GM04504 (cell line): ENCODE measurements around the gene LRP6.

Experiments
- DNase-seq: peaks from one replicate; pipeline ENCODE4 v3.0.0-alpha.2; 2012; ENCODE audit warnings: low read depth

LRP6 gene

DNA sequence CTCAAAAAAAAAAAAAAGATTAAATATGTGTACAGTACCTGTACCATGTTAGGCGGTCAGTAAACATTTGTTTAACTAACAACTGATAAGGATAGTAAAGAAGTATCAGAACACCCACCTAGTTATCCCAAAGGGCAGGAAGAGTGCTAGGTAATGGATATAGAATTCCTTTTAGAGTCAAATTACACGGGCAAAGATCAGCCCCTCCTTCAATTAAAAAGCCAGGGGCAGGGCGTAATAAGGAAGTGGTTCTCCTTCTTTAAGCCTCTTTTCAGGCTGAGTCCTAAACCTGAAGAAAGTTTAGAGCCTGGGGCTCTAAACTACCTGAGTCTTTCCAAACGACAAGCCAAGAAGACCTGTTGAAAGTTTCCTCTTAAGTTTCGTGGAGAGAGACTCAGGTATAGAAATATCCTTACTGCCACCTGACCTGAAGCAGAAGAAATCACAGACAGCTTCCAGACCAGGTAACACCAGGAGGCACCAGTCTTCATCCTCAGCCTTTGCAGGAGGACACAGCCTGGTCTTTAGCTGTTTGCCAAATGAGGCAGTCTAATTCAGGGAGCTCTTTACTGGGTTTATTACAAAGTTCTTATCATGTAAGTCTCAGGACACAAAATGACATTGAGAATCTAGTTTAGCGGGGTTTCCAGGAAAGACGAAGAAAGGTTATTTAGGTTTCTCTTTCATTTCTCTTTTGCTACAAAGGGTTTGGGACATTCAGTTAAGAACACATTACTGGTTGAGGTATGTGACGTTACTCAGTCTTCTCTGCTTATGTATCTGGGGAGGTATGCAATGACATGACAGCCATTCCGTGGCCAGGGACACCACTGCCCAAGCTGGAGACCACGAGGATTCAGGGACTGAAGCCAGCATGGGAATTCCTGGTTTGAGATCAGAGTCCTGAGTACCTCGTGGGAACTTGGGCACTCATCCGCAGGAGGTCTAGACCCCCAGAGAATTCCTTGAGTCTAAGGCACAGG lies 195.9 kb downstream of the LRP6 start, which contains the start of gene BCL2L14:
Gene BCL2L14 (plus strand): TSS at position 266 of the 983 bp plus-strand sequence. CDS start 8,367 bp downstream, outside the sequence.
- DNase-seq: no peak

GRCh38 chr12:12069821-12070548 lies 196.9 kb downstream of the LRP6 start:
- no peak for DNase-seq

- DNase-seq: no peak
Measured at GRCh38 chr12:12068751-12069150, 198.1 kb downstream of the LRP6 start.
